DMS53 (cell line): ENCODE measurements around the gene CCND1.

Experiments used
- DNase-seq: peaks from one replicate; lab custom pipeline; 2025; lab: John Stamatoyannopoulos, UW

Gene CCND1

DNA sequence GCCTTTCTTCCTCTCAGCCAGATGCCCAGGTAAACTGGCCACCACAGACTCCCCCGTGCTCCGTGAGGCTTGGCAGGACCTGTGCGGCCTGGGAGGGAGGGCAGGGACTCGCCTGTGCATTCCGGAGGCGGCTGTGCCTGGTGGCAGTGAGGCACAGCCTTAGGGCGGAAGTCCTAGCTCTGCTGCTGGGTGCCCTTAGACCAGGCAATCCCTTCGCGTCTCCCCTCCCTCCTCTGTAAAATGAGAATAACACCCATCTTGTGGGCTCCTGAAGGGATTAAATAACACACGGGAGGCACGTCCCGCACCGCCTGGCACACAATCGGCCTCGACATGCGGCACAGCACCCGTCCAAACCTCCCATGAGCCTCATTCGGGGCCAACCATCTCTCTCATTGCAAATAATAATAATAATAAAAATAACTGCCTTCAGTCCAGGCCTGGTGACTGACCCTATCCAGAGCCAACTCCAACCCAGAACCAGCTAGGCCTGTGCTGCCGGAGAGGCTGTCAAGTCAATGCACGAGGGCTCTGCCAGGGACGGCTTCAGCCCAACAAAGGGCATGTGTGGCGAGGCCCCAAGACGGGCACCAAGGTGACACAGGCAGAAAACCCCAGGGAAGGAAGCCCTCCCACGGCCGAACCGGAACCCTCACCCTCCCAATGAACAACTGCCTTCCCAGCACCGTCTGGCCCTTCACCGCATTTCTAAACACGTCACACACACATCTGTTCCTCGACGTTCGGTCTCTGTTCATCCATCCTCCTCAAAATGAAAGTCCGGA lies 26.0 kb downstream of the CCND1 start:
- DNase-seq = no peak

- peak; percentile 29 for DNase-seq
Observed at GRCh38 chr11:69667619-69668604, 27.0 kb downstream of the CCND1 start.

DNA sequence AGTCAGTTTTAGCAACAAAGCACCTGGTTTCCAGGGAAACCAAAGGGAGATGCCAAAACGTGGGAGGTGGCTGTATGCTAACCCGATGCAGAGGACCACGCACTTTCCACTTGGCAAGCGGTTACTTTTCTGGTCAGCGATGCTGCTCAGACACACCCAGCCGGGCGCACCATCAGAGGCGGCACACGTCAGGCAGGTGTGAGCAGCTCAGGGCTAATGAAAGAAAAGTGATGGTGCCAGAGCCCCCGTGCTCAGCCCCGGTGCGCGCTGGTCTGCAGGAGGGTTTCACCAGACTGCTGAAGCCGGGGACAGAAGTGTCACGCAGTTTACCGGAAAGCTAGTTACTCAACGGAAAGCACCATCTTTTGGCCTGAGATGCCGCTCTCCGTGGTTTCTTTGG lies 28.5 kb downstream of the CCND1 start:
- DNase-seq = no peak

DNA sequence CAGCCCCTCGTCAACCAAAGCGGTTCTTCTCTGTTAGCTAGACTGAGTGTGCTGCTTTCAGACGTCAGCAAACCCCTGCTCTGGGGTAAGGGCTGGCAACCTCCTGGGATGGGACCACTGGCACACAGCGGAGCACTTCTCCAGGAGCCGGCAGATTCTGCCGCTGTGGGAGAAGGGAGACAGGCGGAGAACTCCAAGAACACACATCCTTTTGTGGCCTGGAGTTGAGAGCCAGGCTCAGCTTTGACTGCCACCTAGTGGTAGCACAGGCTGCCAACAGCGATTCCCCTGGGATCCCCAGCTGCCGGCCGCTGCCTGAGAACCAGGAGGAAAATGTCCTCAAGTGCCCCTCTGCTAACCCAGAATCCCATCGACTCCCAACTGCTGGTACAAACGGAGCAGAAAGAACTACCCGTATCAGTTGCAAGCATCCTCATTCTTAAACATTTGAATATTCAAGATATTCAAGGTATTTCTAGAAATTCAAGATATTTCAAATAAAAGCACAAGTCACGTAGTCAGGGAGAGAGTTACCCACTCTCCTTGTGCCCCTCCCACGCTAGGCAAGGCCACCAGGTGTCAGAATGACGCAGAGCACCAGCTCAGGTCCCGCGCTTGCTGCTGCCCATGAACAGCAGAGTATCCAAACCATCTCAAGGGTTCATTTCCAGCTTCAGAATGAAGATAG lies 29.3 kb downstream of the CCND1 start:
- peak; percentile 95 for DNase-seq

- DNase-seq = peak; percentile 24
Observed at GRCh38 chr11:69671734-69672465, 30.9 kb downstream of the CCND1 start.

- DNase-seq = peak; percentile 59
Observed at GRCh38 chr11:69674267-69674885, 33.4 kb downstream of the CCND1 start.

GRCh38 chr11:69674886-69675714 lies 34.1 kb downstream of the CCND1 start, which contains the start of gene LTO1:
Gene LTO1, minus strand, starts transcription at chr11:69675353. Its CDS starts 114 bp downstream, at chr11:69675239.
- DNase-seq = peak; percentile 98

DNA sequence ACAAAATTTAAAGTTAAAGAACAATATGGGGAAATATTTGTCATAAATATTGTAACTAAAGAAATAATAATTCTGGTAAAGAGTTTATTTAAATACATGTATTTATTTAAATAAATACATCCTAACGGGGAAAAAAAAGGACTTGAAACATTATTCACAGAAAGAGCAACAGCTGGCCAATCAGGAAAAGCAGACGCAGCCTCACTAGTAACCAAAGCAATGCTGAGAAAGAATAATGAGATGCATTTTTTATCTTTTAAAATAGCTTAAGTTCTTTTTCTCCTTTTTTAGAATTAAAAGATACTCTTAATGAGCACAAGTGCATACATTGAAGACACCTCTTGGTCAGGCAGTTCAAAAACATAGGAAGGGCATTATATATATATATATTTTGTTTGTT lies 36.8 kb downstream of the CCND1 start:
- no peak for DNase-seq

DNA sequence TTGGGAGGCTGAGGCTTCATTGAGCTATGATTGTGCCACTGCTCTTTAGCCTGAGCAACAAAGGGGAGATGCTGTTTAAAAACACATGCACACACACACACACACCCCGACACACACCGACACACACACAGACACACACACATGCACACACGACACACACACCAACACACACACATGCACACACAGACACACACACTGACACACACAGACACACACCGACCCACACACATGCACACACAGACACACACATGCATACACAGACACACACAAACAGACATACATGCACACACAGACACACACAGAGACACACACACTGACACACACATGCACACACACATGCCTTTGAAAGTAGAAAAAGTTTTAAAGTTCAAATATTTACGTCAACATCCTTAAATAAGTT lies 39.7 kb downstream of the CCND1 start:
- no peak for DNase-seq

DNA sequence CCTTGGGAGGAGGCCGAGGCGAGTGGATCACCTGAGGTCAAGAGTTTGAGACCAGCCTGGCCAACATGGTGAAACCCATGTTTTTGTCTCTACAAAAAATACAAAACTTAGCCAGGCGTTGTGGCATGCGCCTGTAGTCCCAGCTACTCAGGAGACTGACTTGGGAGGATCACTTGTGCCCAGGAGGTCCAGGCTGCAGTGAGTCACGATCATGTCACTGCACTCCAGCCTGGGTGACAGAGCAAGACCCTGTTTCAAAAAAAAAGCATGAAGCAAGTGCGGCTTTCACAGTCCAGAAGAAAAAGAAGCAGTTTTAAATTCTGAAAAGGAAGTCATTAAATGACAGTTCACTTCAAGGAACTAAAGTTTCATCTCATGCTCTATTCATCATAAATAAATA lies 41.3 kb downstream of the CCND1 start:
- no peak for DNase-seq

DNA sequence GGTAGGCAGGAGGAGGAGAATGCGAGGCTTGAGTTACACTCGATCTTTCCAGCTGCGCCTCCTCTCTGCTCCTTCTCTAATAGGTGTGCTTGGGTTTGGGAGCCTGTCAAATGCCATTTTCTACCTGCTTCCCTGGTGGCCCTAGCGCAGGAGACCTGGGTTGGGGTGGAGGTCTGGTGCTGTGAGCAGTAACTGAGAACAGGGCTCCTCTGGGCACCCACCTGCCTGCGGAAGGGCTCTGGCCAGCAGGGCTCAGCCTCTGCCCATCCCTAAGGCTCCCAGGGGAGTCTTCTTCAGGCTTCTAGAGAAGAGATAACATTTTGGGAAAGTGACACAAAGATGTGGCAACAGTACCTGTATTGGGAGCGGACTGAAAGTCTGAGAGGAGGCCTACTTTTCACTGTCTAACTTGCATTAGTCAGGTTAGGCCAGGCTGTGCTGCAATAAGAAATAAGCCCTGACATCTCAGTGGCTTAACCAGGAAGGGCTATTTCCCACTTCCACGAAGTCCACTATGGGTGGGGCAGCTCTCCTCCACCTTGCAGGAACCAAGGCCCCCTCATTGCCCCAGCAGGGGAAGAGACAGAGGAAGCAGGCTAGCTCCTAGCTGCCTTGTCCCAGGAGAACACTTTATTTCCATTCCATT lies 41.8 kb downstream of the CCND1 start:
- no peak for DNase-seq

DNA sequence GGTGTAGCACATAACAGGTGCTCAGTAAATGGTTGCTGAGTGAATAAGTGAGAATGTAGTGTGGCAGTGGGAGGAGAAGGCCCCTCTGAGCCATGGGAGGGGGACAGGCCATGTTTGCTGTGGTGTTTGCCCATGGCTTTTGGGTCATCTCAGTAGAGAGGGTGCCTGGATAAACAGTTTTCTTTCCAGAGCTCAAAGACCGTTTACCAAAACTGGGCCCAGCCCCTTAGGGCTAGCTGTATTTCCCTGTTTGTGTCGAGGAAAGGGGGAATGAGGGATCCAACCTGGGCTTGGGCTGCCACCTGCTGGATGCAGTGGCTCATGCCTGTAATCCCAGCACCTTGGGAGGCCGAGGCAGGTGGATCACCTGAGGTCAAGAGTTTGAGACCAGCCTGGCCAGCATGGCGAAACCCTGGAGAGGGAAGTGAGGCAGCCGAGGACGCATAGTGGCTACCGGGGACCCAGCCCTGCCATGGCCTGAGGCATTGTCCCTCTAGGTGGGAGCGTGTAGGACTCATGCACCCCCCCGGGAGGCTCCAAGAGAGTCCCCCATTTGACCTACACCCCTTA lies 42.9 kb downstream of the CCND1 start:
- DNase-seq = peak; percentile 58

DNA sequence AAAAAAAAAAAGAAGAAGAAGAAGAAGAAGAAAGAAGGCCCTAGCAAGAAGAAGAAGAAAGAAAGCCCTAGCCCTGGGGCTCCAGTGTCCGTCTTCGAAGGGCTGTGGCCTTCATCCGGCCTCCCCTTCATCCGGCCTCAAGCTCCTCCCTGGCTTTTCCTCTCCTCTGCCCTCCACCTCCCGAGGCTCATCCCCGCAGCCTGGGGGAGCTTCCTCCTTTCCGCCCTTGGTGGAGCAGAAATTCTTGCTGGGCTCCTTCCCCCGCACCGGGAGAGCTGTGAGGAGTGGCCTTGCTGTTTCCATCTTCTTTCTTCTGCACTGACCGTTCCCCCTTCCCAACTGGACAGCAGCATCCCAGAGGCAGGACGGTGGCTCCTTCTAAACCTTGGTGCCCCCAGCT lies 43.7 kb downstream of the CCND1 start:
- no peak for DNase-seq

- no peak for DNase-seq
Observed at GRCh38 chr11:69685348-69685747, 44.4 kb downstream of the CCND1 start.

DNA sequence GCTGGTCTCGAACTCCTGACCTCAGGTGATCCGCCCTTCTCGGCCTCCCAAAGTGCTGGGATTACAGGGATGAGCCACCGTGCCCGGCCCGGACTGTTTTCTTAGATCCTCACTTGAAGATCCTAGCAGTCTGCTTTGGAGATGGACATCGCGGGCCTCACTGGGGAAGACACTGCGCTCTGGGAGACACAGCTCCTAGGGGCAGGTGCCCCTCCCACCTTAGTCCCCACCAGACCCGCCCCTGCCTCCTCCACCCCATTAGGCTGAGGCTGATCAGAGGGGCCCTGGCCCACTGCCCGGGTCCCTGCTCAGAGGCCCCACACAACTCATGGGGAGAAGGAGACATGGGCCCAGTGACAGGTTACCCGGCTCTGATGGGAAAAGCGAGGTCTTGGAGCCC lies 45.5 kb downstream of the CCND1 start:
- no peak for DNase-seq

DNA sequence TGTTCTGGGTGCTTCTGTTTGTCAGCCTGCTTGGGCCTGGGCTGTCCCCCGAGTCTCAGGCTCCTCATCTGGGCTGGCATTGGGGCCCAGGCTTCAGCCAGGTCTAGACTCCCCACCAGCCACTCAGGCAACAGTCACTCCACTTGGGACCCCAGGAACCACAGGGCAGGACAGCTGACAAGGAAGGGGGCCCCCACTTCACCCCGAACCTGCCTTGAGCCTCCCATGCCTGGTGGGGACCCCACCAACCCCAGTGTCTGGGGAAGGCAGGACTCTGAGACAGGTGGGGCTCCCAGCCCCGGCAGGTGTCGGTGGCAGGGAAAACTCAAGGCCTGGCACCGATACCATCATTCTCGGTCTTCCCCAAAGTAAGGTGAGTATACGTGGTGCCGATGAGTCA lies 45.9 kb downstream of the CCND1 start:
- no peak for DNase-seq

DNA sequence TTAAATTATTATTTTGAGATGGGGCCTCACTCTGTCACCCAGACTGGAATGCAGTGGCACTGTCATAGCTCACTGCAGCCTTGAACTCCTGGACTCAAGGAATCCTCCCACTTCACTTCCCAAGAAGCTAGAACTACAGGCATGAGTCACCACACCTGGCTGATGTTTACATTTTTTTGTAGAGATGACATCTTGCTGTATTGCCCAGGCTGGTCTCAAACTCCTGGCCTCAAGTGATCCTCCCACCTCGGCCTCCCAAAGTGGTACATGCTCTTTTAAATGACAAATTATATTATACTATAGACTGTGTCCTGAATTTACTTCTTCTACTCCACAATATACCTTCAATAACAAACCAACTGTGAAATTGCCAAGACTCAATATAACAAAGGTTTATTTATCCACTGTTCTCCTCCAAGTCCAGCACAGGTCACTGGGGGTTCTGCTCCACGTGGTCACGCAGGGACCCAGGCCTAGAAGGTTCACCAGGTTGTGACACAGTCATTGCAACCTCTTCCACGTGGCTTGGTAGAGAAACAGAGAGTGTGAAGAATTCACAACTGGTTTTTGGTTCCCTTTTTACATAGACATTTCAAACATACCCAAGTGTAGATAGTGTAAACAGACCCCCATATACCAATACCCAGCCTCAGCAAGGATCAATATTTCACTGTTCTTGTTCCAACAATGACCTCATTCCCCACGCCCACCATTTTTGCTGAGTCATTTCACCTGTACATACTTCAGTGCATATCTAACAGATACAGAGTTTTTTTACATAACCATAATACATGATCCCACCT lies 47.2 kb downstream of the CCND1 start:
- DNase-seq = peak; percentile 69

DNA sequence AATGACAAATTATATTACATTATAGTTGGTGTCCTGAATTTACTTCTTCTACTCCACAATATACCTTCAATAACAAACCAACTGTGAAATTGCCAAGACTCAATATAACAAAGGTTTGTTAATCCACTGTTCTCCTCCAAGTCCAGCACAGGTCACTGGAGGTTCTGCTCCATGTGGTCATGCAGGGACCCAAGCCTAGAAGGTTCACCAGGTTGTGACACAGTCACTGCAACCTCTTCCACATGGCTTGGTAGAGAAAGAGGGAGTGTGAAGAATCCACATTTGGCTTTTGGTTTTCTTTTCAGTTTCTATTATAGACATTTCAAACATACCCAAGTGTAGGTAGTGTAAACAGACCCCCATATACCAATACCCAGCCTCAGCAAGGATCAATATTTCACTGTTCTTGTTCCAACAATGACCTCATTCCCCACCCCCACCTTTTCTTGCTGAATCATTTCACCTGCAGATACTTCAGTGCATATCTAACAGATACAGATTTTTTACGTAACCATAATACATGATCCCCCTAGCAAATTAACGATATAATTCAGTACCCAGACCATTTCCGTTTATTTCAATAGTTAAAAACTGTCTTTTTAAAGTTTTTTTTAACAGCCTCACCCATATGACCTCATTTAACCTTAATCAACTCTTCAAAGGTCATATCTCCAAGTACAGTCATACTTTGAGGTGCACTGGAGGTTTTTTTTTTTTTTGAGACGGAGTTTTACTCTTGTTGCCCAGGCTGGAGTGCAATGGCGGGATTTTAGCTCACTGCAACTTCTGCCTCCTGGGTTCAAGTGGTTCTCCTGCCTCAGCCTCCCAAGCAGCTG lies 48.7 kb downstream of the CCND1 start:
- DNase-seq = peak; percentile 37
